ENCODE results near the gene ZNF610.
"Not testable (repeated sequence)": the region's sequence is repeated elsewhere in the genome, so short reads cannot be mapped to it uniquely, and the experiment has no call there.

ZNF610 gene

GRCh38 chr19:52336117-52336790 is at the start of gene ZNF610:
Gene ZNF610 (plus strand): TSS chr19:52336243. CDS start chr19:52349173, 12,930 bp downstream.
- Histone ChIP-seq H3K9ac (ENCODE audit: low read length) (peak within 1 kb of the TSS; percentile 85), H3K9me3 (ENCODE audit: control insufficient read depth, low read length) (peaks cover 4% of the 10 kb centered on the region), H3K27me3 (ENCODE audit: control insufficient read depth, insufficient read depth, low read length) (no peaks in the 10 kb centered on the region), H3K4me3 (ENCODE audit: low read length) (peak within 1 kb of the TSS; percentile 77), H3K4me1 (ENCODE audit: control insufficient read depth, insufficient read depth, low read length) (no peaks in the 10 kb centered on the region), H3K36me3 (ENCODE audit: control insufficient read depth, insufficient read depth, low read length) (no peaks in the 10 kb centered on the region)

GRCh38 chr19:52286256-52286655 is 49.8 kb upstream of the ZNF610 start:
- Histone ChIP-seq H3K9me3 (ENCODE audit: control insufficient read depth, low read length) (peaks cover 16% of the 10 kb centered on the region), H3K4me1 (ENCODE audit: control insufficient read depth, insufficient read depth, low read length) (no peaks in the 10 kb centered on the region), H3K9ac (ENCODE audit: low read length) (no peak overlapping the region), H3K4me3 (ENCODE audit: low read length) (no peak overlapping the region), H3K27me3 (ENCODE audit: control insufficient read depth, insufficient read depth, low read length) (no peaks in the 10 kb centered on the region), H3K36me3 (ENCODE audit: control insufficient read depth, insufficient read depth, low read length) (peaks cover 21% of the 10 kb centered on the region)

- Histone ChIP-seq H3K9me3 (ENCODE audit: control insufficient read depth, low read length) (peaks cover 7% of the 10 kb centered on the region), H3K4me1 (ENCODE audit: control insufficient read depth, insufficient read depth, low read length) (peaks cover 3% of the 10 kb centered on the region), H3K36me3 (ENCODE audit: control insufficient read depth, insufficient read depth, low read length) (peaks cover 6% of the 10 kb centered on the region), H3K4me3 (ENCODE audit: low read length) (no peak overlapping the region), H3K27me3 (ENCODE audit: control insufficient read depth, insufficient read depth, low read length) (no peaks in the 10 kb centered on the region), H3K9ac (ENCODE audit: low read length) (no peak overlapping the region)
These were observed 44.3 kb upstream of the ZNF610 start for GRCh38 chr19:52291781-52292180.

GRCh38 chr19:52292946-52293345 is 43.1 kb upstream of the ZNF610 start:
- not testable (repeated sequence) for H3K27me3 ChIP-seq (ENCODE audit: control insufficient read depth, insufficient read depth, low read length); H3K9me3 ChIP-seq (ENCODE audit: control insufficient read depth, low read length); H3K36me3 ChIP-seq (ENCODE audit: control insufficient read depth, insufficient read depth, low read length)

GRCh38 chr19:52296400-52296772 is 39.7 kb upstream of the ZNF610 start:
- H3K9me3 ChIP-seq (ENCODE audit: control insufficient read depth, low read length), result no peaks in the 10 kb centered on the region
- H3K36me3 ChIP-seq (ENCODE audit: control insufficient read depth, insufficient read depth, low read length), result no peaks in the 10 kb centered on the region
- peak overlapping the region; percentile 43 for H3K4me3 ChIP-seq (ENCODE audit: low read length)
- H3K4me1 ChIP-seq (ENCODE audit: control insufficient read depth, insufficient read depth, low read length), result peaks cover 13% of the 10 kb centered on the region
- peak overlapping the region; percentile 84 for H3K9ac ChIP-seq (ENCODE audit: low read length)
- no peaks in the 10 kb centered on the region for H3K27me3 ChIP-seq (ENCODE audit: control insufficient read depth, insufficient read depth, low read length)

More at GRCh38 chr19:52292946-52293345, 43.1 kb upstream of the ZNF610 start:
- H3K9ac ChIP-seq (ENCODE audit: low read length); H3K4me3 ChIP-seq (ENCODE audit: low read length): not testable (repeated sequence)
- H3K4me1 ChIP-seq (ENCODE audit: control insufficient read depth, insufficient read depth, low read length), result peaks cover 11% of the 10 kb centered on the region

GRCh38 chr19:52296773-52297600 is 39.1 kb upstream of the ZNF610 start, which contains the start of gene ZNF480:
Gene ZNF480 (plus strand): TSS chr19:52297169. CDS start chr19:52300413, 3,244 bp downstream.
- Histone ChIP-seq H3K9me3 (ENCODE audit: control insufficient read depth, low read length) (no peaks in the 10 kb centered on the region), H3K36me3 (ENCODE audit: control insufficient read depth, insufficient read depth, low read length) (no peaks in the 10 kb centered on the region), H3K4me3 (ENCODE audit: low read length) (peak within 1 kb of the TSS; percentile 87), H3K4me1 (ENCODE audit: control insufficient read depth, insufficient read depth, low read length) (peaks cover 13% of the 10 kb centered on the region), H3K27me3 (ENCODE audit: control insufficient read depth, insufficient read depth, low read length) (no peaks in the 10 kb centered on the region), H3K9ac (ENCODE audit: low read length) (peak within 1 kb of the TSS; percentile 97)

GRCh38 chr19:52297601-52298364 is 38.3 kb upstream of the ZNF610 start:
- Histone ChIP-seq H3K9ac (ENCODE audit: low read length) (peak overlapping the region; percentile 97), H3K27me3 (ENCODE audit: control insufficient read depth, insufficient read depth, low read length) (no peaks in the 10 kb centered on the region), H3K4me1 (ENCODE audit: control insufficient read depth, insufficient read depth, low read length) (peaks cover 13% of the 10 kb centered on the region), H3K4me3 (ENCODE audit: low read length) (peak overlapping the region; percentile 87), H3K36me3 (ENCODE audit: control insufficient read depth, insufficient read depth, low read length) (no peaks in the 10 kb centered on the region), H3K9me3 (ENCODE audit: control insufficient read depth, low read length) (no peaks in the 10 kb centered on the region)

- Histone ChIP-seq H3K4me1 (ENCODE audit: control insufficient read depth, insufficient read depth, low read length) (no peaks in the 10 kb centered on the region), H3K9ac (ENCODE audit: low read length) (no peak overlapping the region), H3K9me3 (ENCODE audit: control insufficient read depth, low read length) (peaks cover 24% of the 10 kb centered on the region), H3K36me3 (ENCODE audit: control insufficient read depth, insufficient read depth, low read length) (peaks cover 12% of the 10 kb centered on the region), H3K27me3 (ENCODE audit: control insufficient read depth, insufficient read depth, low read length) (no peaks in the 10 kb centered on the region), H3K4me3 (ENCODE audit: low read length) (no peak overlapping the region)
These were observed 28.8 kb upstream of the ZNF610 start for GRCh38 chr19:52307275-52307674.

GRCh38 chr19:52322429-52322828 is 13.6 kb upstream of the ZNF610 start:
- Histone ChIP-seq H3K27me3 (ENCODE audit: control insufficient read depth, insufficient read depth, low read length) (no peaks in the 10 kb centered on the region), H3K36me3 (ENCODE audit: control insufficient read depth, insufficient read depth, low read length) (peaks cover 15% of the 10 kb centered on the region), H3K9me3 (ENCODE audit: control insufficient read depth, low read length) (peaks cover 49% of the 10 kb centered on the region), H3K9ac (ENCODE audit: low read length) (no peak overlapping the region), H3K4me3 (ENCODE audit: low read length) (no peak overlapping the region), H3K4me1 (ENCODE audit: control insufficient read depth, insufficient read depth, low read length) (no peaks in the 10 kb centered on the region)

GRCh38 chr19:52331757-52332156 is 4.3 kb upstream of the ZNF610 start:
- Histone ChIP-seq H3K27me3 (ENCODE audit: control insufficient read depth, insufficient read depth, low read length) (no peaks in the 10 kb centered on the region), H3K9ac (ENCODE audit: low read length) (no peak overlapping the region), H3K4me1 (ENCODE audit: control insufficient read depth, insufficient read depth, low read length) (no peaks in the 10 kb centered on the region), H3K4me3 (ENCODE audit: low read length) (no peak overlapping the region), H3K36me3 (ENCODE audit: control insufficient read depth, insufficient read depth, low read length) (no peaks in the 10 kb centered on the region), H3K9me3 (ENCODE audit: control insufficient read depth, low read length) (peaks cover 15% of the 10 kb centered on the region)

- H3K4me3 ChIP-seq (ENCODE audit: low read length), result peak overlapping the region; percentile 77
- H3K9me3 ChIP-seq (ENCODE audit: control insufficient read depth, low read length), result peaks cover 4% of the 10 kb centered on the region
- H3K4me1 ChIP-seq (ENCODE audit: control insufficient read depth, insufficient read depth, low read length), result no peaks in the 10 kb centered on the region
- no peak overlapping the region for H3K9ac ChIP-seq (ENCODE audit: low read length)
- H3K36me3 ChIP-seq (ENCODE audit: control insufficient read depth, insufficient read depth, low read length), result no peaks in the 10 kb centered on the region
- H3K27me3 ChIP-seq (ENCODE audit: control insufficient read depth, insufficient read depth, low read length), result no peaks in the 10 kb centered on the region
These were observed 301 bp upstream of the ZNF610 start for GRCh38 chr19:52335768-52336116.

Measured in mucosa of stomach (tissue), 1 donor.